GM18873 (cell line): ENCODE measurements around the gene TMEFF2.
A peak's percentile ranks its signal among the peaks of the same experiment; 100 is the strongest.

Source experiments
- ATAC-seq: cut with Tn5 transposase; IDR thresholded peaks from one replicate; pipeline ENCODE4 v1.9.1; 2021; ENCODE audit warnings: mild to moderate bottlenecking, moderate library complexity, moderate number of reproducible peaks; ENCODE audit not compliant: unreplicated experiment, low FRiP score

TMEFF2 gene

GRCh38 chr2:192186806-192187205, 7.9 kb downstream of the TMEFF2 start:
- ATAC-seq = no peak

DNA sequence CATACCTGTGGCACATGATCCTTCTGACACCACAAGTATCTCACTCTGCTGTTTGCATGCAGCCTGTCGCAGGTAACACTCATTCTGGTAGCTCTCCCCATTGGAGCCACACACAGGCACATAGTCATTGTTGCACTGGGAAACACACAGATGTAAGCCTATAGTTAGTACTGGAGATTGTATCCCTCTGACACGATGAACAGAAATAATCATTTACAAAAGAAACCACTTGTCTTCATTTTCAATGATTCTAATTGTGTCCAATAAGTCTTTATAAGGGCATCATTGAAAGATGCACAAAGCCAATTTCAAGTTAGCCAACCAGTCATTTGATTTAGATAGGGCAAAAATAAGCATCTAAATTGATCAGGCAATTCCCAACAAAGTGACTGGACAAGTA, 10.4 kb downstream of the TMEFF2 start:
- no peak for ATAC-seq

DNA sequence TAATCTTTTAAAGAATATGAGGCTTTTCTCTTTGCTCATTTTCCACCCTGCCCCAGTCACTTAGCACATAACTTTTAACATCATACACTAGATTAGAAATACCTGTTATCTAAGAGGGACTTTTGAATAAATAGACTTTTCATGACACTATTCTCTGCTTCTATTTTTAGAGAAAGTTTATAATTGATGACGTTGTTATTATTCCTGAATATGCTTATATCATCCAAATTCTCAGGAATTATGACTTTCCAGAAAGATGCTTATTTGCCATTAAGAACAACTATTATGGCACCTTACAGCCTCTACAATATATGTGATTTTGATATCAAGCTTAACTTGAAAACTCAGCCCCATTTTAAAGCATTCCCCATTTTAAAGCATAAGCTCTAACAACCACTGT, 11.4 kb downstream of the TMEFF2 start:
- no peak for ATAC-seq

DNA sequence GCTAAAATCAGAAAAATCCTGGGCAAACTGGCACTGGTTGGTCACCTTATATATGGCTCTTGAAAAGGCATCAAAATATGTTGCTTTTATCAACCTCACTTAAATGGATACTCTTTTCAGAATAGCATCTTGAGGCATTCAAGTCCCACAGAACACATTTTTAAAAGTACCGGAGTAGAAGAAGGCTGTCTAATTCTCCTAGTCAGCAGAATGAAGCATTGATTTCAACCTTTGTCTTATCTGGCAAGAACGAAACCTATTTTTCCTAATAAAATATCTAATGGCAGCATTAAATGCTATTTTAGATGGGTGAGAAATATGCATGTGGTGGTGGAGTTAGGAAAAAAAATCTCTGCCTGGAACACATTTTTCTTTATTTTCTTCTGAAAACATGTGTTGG, 27.8 kb downstream of the TMEFF2 start:
- ATAC-seq = no peak

GRCh38 chr2:192165842-192166241, 28.9 kb downstream of the TMEFF2 start:
- no peak for ATAC-seq

DNA sequence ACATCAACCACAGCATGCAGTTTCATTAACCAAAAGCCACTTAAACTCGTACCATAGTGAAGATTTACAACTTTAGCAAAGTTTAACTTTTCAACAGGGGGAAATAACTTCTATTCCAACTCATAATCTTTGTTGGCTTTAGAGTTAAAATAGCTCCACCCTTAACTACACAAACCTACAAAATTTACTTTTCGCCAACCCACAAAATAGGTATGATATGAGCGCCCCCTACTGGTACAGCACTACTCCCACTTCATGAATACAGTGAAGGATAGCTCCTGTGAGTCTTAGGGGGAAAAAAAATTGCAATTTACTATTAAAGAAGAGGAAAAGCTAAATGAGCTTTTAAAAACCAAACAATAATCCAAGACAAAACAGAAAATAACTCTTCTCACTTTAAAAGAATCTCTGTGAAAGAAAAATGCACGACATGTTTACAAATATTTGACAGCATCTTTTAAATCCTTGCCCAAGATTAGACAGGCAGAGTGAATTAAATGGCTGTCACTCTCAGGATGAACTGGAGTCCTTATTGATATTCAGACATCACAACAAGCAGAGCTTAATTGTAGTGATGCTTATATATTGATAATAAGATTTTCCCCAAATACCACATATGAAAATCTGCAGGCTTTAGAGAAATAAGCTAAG, 32.2 kb downstream of the TMEFF2 start:
- ATAC-seq = peak; percentile 76

GRCh38 chr2:192161656-192162290, 33.0 kb downstream of the TMEFF2 start:
- no peak for ATAC-seq

DNA sequence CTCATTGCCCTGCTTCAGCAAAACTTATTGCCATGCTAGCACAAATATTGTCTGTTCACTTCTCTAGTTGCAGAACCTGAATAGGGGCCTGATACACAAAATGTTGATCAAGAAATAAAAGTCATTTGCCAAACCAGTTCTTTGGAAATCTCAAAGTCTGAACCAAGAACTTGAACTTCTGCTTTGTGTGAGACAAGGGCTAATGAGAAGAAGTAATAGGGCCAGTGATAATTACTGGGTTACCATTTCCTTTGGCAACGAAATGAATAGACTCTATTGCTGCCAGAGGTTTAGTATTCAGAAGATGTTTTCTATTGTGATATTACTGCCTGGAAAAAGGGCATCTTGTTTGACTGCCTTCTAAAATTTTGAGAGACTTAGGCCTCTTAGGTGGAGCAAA, 35.0 kb downstream of the TMEFF2 start:
- ATAC-seq = no peak

- no peak for ATAC-seq
Observed at GRCh38 chr2:192159208-192159607, 35.5 kb downstream of the TMEFF2 start.

DNA sequence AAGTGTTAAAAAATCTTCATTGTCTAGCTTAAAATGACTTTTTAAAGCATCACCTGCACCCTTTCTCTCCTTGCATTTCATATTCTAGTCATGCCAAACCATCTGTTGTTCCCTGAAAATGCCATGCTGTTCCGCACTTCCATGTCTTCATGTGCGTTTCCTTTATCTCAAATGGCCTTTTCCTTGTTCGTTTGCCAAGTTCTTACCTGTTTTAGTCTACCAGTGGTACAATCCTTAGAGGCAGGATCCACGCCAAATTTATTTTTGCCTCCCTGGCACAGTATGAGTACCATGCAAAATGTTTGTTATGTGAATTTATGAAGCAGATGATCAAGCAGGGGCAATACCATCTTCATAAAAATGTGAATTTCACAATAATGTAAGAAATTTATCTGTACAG, 37.0 kb downstream of the TMEFF2 start:
- ATAC-seq = no peak

- ATAC-seq = no peak
Observed at GRCh38 chr2:192155511-192156118, 39.1 kb downstream of the TMEFF2 start.

GRCh38 chr2:192153561-192153960, 41.2 kb downstream of the TMEFF2 start:
- ATAC-seq = no peak

- no peak for ATAC-seq
Observed at GRCh38 chr2:192151853-192152252, 42.9 kb downstream of the TMEFF2 start.

- no peak for ATAC-seq
Observed at GRCh38 chr2:192150166-192150565, 44.6 kb downstream of the TMEFF2 start.

DNA sequence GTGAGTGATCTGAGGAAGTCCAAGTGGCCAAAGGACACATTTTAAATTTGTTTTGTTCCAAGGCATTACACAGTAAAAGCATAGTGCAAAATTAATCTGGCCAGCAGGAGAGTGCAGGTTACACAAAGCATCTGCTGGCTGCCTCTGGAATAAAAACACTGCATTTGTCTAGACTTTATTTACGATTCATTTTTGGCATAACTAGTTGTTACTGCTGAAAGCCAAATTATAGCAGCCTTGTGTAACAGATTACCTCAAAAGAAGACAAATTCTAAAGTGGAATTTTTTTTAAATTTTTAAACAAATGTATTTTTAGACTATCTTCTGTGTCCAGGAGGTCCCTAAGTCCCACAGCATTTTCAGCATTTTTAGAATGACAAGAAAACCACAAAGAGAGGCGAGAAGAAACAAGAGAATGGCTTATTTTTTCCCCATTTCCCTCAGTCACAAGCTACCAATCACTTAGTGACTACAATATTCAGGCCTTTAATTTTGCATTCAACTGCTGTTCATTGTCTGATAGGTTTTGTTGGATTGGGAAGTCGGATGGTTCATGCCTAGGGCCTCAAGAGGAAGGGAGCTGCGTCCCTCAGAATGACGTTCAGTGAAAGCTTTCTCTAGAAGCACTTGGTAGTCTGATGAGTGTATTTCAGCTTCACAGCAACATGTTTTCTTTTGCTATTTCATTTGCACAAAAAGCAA, 46.0 kb downstream of the TMEFF2 start:
- ATAC-seq = no peak

DNA sequence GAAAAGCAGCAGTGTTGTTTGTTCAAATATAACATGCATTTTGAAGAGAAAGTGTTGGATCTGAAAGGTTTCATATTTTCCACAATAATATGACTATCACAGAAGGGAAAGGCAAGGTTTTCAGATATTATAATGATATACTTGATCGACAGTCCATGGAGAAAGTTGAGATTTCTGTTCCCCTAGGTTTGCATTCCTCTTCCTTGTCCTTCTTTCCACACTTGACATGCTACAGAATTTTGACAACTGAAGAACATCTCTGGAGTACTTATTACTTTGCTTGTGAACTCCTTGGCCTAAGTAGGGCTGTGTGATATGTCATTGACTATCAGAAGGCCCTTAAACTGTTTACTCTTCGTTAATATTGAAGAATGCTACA, 46.5 kb downstream of the TMEFF2 start:
- no peak for ATAC-seq

GRCh38 chr2:192146069-192147015, 48.4 kb downstream of the TMEFF2 start:
- ATAC-seq = no peak

DNA sequence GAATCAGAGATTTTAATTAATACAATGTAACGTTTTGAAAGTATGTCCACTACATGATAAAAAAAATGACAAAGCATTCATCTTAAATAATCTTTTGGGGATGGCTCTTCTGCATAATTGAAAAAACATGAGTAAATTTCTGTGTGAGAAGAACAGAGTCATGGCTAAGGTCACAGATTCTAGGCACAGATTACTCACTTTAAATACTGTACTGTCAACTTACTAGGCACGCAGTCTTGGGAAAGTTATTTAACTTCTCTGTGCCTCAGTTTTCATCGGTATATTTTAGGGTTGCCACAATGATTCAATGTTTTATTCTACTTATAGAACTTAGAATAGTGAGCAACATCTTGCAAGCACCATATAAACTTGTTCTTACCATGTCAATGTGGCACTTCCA, 49.2 kb downstream of the TMEFF2 start:
- no peak for ATAC-seq

GRCh38 chr2:192140236-192140839, 54.4 kb downstream of the TMEFF2 start:
- no peak for ATAC-seq

GRCh38 chr2:192139813-192140212, 54.9 kb downstream of the TMEFF2 start:
- ATAC-seq = no peak
